ENCODE data around the gene CCDC90B.
"Not testable (repeated sequence)": the region's sequence is repeated elsewhere in the genome, so short reads cannot be mapped to it uniquely, and the experiment has no call there.

The CCDC90B gene

GRCh38 chr11:83285771-83286528 lies at the start of gene CCDC90B:
Gene CCDC90B (minus strand): TSS chr11:83286367. CDS start chr11:83285972, 395 bp downstream.
- peak; percentile 98 for DNase-seq

- DNase-seq = no peak
Observed at GRCh38 chr11:83335446-83336070, 49.4 kb upstream of the CCDC90B start.

GRCh38 chr11:83330303-83330702 lies 44.1 kb upstream of the CCDC90B start:
- DNase-seq = no peak

GRCh38 chr11:83326326-83326725 lies 40.2 kb upstream of the CCDC90B start:
- no peak for DNase-seq

GRCh38 chr11:83319346-83319745 lies 33.2 kb upstream of the CCDC90B start:
- DNase-seq = no peak

- DNase-seq = no peak
Observed at GRCh38 chr11:83318931-83319330, 32.8 kb upstream of the CCDC90B start.

- no peak for DNase-seq
Observed at GRCh38 chr11:83317757-83318690, 31.9 kb upstream of the CCDC90B start.

GRCh38 chr11:83316897-83317268 lies 30.7 kb upstream of the CCDC90B start:
- DNase-seq = not testable (repeated sequence)

- not testable (repeated sequence) for DNase-seq
Observed at GRCh38 chr11:83316143-83316896, 30.2 kb upstream of the CCDC90B start.

GRCh38 chr11:83312430-83312829 lies 26.3 kb upstream of the CCDC90B start:
- no peak for DNase-seq

- no peak for DNase-seq
Observed at GRCh38 chr11:83311701-83312100, 25.5 kb upstream of the CCDC90B start.

GRCh38 chr11:83310718-83311117 lies 24.6 kb upstream of the CCDC90B start:
- DNase-seq = no peak

GRCh38 chr11:83308536-83308935 lies 22.4 kb upstream of the CCDC90B start:
- not testable (repeated sequence) for DNase-seq

- DNase-seq = no peak
Observed at GRCh38 chr11:83306200-83307080, 20.3 kb upstream of the CCDC90B start.

GRCh38 chr11:83303316-83303715 lies 17.1 kb upstream of the CCDC90B start:
- DNase-seq = no peak

- no peak for DNase-seq
Observed at GRCh38 chr11:83302151-83302550, 16.0 kb upstream of the CCDC90B start.

GRCh38 chr11:83299681-83300080 lies 13.5 kb upstream of the CCDC90B start:
- DNase-seq = no peak

GRCh38 chr11:83294208-83294607 lies 8.0 kb upstream of the CCDC90B start:
- DNase-seq = no peak

- no peak for DNase-seq
Observed at GRCh38 chr11:83293457-83293774, 7.2 kb upstream of the CCDC90B start.

GRCh38 chr11:83292709-83293456 lies 6.7 kb upstream of the CCDC90B start:
- no peak for DNase-seq

- DNase-seq = no peak
Observed at GRCh38 chr11:83287631-83288030, 1.5 kb upstream of the CCDC90B start.

Measured in activated effector memory CD4-positive, alpha-beta T cell treated with anti-CD3 and anti-CD28 coated beads, Interleukin-2, amount 50 U/mL, for 16 hours (primary cell).